SK-MEL-5 (cell line): Measurements from ENCODE around the gene ZFR2. TPM values are rescaled to one million over a fixed set of nuclear protein-coding genes. Genes with fewer than 3 reads are reported as not detected.
"Not testable (repeated sequence)": the region's sequence is repeated elsewhere in the genome, so short reads cannot be mapped to it uniquely, and the experiment has no call there.

Experiments used
- DNase-seq: peaks from one replicate; pipeline ENCODE4 v3.0.0-alpha.2; 2016; ENCODE audit warnings: low read depth, low spot score
- in situ Hi-C: cut with HindIII; loops from 2 replicates; pipeline ENCODE4 v1.10.0; 2016; ENCODE audit warnings: low sequenced_read_pairs, high pct_unique_total_duplicates, low pct_unique_long_range_greater_than_20kb
- total RNA-seq: library from RNA; depleted of rRNA; stranded (reverse); fragments of >200 nt; shearing (Covaris generic); gene quantifications from 2 replicates; pipeline ENCODE4 v1.2.3, GENCODE V29; 2014

Gene ZFR2
- total RNA-seq, 1 experiment from 2014 or later = 0.18 TPM

- in situ Hi-C loops = no loop called here
- no peak for DNase-seq
Measured at GRCh38 chr19:3773814-3774515, 94.9 kb downstream of the ZFR2 start.

- no peak for DNase-seq
- in situ Hi-C loops = no loop called here
Measured at GRCh38 chr19:3771906-3772455, 96.9 kb downstream of the ZFR2 start, which contains the start of gene RAX2. Gene RAX2, minus strand, starts transcription at chr19:3772228. Its CDS starts 486 bp downstream, at chr19:3771742.

- in situ Hi-C loops = no loop called here
- no peak for DNase-seq
Measured at GRCh38 chr19:3771000-3771905, 97.6 kb downstream of the ZFR2 start.

GRCh38 chr19:3770136-3770999 lies 98.5 kb downstream of the ZFR2 start:
- no peak for DNase-seq
- in situ Hi-C loops = no loop called here

- in situ Hi-C loops = no loop called here
- DNase-seq = no peak
Measured at GRCh38 chr19:3769494-3769893, 99.3 kb downstream of the ZFR2 start.

GRCh38 chr19:3768748-3769099 lies 100.1 kb downstream of the ZFR2 start:
- in situ Hi-C loops = no loop called here
- DNase-seq = no peak

GRCh38 chr19:3768015-3768747 lies 100.7 kb downstream of the ZFR2 start:
- in situ Hi-C loops = no loop called here
- no peak for DNase-seq

- in situ Hi-C loops = no loop called here
- no peak for DNase-seq
Measured at GRCh38 chr19:3767050-3767449, 101.8 kb downstream of the ZFR2 start.

- in situ Hi-C loops = no loop called here
- no peak for DNase-seq
Measured at GRCh38 chr19:3766520-3766919, 102.3 kb downstream of the ZFR2 start.

- in situ Hi-C loops, DNase-seq: not testable (repeated sequence)
Measured at GRCh38 chr19:3765757-3766156, 103.1 kb downstream of the ZFR2 start.

GRCh38 chr19:3765121-3765520 lies 103.7 kb downstream of the ZFR2 start:
- no peak for DNase-seq
- in situ Hi-C loops = no loop called here

- DNase-seq = peak; percentile 97
- in situ Hi-C loops = no loop called here
Measured at GRCh38 chr19:3762501-3763459, 106.1 kb downstream of the ZFR2 start, which contains the start of gene MRPL54. Gene MRPL54, plus strand, starts transcription at chr19:3762682. Its CDS starts 19 bp downstream, at chr19:3762701.

- DNase-seq = no peak
- in situ Hi-C loops = no loop called here
Measured at GRCh38 chr19:3762130-3762473, 106.7 kb downstream of the ZFR2 start.

GRCh38 chr19:3761382-3762129 lies 107.3 kb downstream of the ZFR2 start, which contains the start of gene APBA3:
Gene APBA3, minus strand, starts transcription at chr19:3761692. Its CDS starts 1,428 bp downstream, at chr19:3760264.
- in situ Hi-C loops = no loop called here
- DNase-seq = peak; percentile 88

GRCh38 chr19:3760871-3761361 lies 107.9 kb downstream of the ZFR2 start:
- in situ Hi-C loops = no loop called here
- DNase-seq = no peak
